Coronary artery (tissue), 2 donors: Measurements from ENCODE around the gene SMIM38.

Experiments used
- DNase-seq: peaks from one replicate; pipeline ENCODE4 v3.0.0-alpha.2; 2017; ENCODE audit warnings: low spot score
- H3K27ac ChIP-seq, 2 donors: fragments of 200-600 bp; sonication (generic); one replicate each; pipeline ENCODE4 v1.5.1; 2016 to 2019
- H3K4me3 ChIP-seq: fragments of 200-600 bp; sonication (generic); 2 replicates; pipeline ENCODE4 v1.5.1; 2016; ENCODE audit warnings: mild to moderate bottlenecking, moderate library complexity
- TF ChIP-seq, protein P1 (sequence below): fragments of 200-600 bp; sonication (generic); IDR thresholded peaks from one replicate; pipeline ENCODE4 v1.5.1; 2019; ENCODE audit warnings: antibody characterized with exemption

The SMIM38 gene

GRCh38 chr11:69178819-69179482, 23.2 kb downstream of the SMIM38 start:
- Histone ChIP-seq H3K27ac (no peak overlapping the region), H3K4me3 (no peak overlapping the region)
- TF ChIP-seq, protein P1, sequence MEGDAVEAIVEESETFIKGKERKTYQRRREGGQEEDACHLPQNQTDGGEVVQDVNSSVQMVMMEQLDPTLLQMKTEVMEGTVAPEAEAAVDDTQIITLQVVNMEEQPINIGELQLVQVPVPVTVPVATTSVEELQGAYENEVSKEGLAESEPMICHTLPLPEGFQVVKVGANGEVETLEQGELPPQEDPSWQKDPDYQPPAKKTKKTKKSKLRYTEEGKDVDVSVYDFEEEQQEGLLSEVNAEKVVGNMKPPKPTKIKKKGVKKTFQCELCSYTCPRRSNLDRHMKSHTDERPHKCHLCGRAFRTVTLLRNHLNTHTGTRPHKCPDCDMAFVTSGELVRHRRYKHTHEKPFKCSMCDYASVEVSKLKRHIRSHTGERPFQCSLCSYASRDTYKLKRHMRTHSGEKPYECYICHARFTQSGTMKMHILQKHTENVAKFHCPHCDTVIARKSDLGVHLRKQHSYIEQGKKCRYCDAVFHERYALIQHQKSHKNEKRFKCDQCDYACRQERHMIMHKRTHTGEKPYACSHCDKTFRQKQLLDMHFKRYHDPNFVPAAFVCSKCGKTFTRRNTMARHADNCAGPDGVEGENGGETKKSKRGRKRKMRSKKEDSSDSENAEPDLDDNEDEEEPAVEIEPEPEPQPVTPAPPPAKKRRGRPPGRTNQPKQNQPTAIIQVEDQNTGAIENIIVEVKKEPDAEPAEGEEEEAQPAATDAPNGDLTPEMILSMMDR, result no peak
- DNase-seq, result no peak

DNA sequence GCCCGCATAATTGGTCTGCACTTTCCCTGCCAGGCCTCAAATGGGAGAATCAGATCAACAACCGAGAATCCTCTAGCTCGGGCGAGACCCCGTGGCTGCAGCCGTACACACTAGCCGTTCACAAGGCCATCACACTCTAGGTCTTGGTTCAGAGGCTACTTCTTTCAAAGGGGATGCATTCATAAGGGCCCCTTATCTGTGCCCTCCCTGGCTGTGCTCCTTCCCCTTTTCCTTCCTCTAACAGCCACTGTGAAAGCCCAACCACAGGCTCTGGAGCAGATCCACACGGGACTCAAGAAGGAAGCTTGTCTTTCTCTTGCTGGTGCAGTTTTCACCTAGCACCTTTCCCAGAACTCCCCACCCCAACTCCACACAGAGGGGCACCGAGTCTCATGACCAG, 24.5 kb downstream of the SMIM38 start:
- TF ChIP-seq, protein P1, result no peak
- DNase-seq, result no peak
- Histone ChIP-seq H3K27ac (no peak overlapping the region), H3K4me3 (no peak overlapping the region)

GRCh38 chr11:69180726-69181125, 25.0 kb downstream of the SMIM38 start:
- Histone ChIP-seq H3K27ac (no peak overlapping the region), H3K4me3 (no peak overlapping the region)
- TF ChIP-seq, protein P1, result no peak
- DNase-seq, result no peak

- H3K27ac ChIP-seq, result no peak overlapping the region
- H3K4me3 ChIP-seq, result no peak overlapping the region
- TF ChIP-seq, protein P1, result no peak
- no peak for DNase-seq
These were observed 27.9 kb downstream of the SMIM38 start for GRCh38 chr11:69183613-69184012.

- TF ChIP-seq, protein P1, result no peak
- H3K4me3 ChIP-seq, result no peak overlapping the region
- H3K27ac ChIP-seq, result no peak overlapping the region
- DNase-seq, result no peak
These were observed 30.9 kb downstream of the SMIM38 start for GRCh38 chr11:69186316-69187260.

DNA sequence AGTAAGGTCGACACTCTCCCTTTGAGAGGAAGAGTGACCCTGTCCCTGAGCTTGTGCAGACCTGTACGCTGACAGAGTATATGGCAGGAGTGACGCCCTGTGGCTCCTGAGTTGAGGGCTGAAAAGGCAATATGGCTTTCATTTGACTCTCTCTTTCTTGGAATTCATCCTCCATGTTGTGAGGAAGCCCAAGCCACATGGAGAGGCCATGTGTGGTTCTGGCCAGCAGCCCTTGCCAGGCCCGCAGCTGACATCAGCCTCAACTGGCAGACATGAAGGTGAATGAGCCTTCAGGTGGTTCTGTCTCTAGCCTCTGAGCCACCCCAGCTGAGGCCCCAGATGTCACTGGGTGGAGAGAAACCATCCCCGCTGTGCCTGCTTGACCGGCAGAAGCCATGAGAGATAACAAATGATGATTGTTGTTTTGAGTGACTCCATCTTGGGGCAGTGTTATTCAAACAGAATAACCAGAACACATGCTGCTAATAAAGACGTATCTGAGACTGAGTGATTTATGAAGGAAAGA, 31.9 kb downstream of the SMIM38 start:
- no peak for DNase-seq

More for the DNA sequence above, 31.9 kb downstream of the SMIM38 start:
- Histone ChIP-seq H3K4me3 (no peak overlapping the region), H3K27ac (no peak overlapping the region)
- TF ChIP-seq, protein P1, result no peak
